Measurements from ENCODE around the gene TTC22. TPM values are rescaled to one million over a fixed set of nuclear protein-coding genes. Genes with fewer than 3 reads are reported as not detected.
A peak's percentile ranks its signal among the peaks of the same experiment; 100 is the strongest.

Gene TTC22
- total and polyA plus RNA-seq, 2 of the 4 experiments (the other 2 are of a cell fraction), result not detected

DNA sequence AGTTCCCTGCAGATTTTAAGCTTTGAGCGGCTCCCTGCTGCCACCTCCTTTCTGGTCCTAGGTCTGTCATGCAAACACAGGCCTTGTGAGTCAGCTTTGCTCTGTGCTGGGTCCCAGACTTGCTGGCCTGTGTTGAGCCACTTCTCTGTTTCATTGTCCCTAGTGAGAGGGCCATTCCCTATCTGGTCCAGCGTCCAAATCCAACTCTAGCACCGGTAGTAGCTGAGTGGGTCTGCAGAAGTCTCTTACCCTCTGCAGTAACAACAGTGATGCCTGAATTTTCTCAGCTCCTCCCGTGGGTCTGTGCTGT is 5.8 kb downstream of the TTC22 start:
- dilution Hi-C loops (cut with HindIII; ENCODE audit: low sequenced_read_pairs, unreplicated experiment), result no loop called here

More for the DNA sequence above, 5.8 kb downstream of the TTC22 start:
- no peak overlapping the region for H3K27ac ChIP-seq (ENCODE audit: insufficient read depth, low read length)
- H3K18ac ChIP-seq (ENCODE audit: low read depth, low read length), result no peak overlapping the region
- H2AK9ac ChIP-seq (replicated peaks; ENCODE audit: low read depth, low read length, poor library complexity), result no peak overlapping the region
- H3K4ac ChIP-seq (ENCODE audit: low read depth, low read length), result no peak overlapping the region
- H2BK15ac ChIP-seq (ENCODE audit: low read depth, low read length), result no peak overlapping the region
- H4K8ac ChIP-seq (ENCODE audit: low read depth in 2 of 2, low read length in 2 of 2), result no peak overlapping the region
- BruUV-seq (replicated peaks), result no TSS peak
- 0 out of 2 replicates have a peak, but pooled peaks cover 2% of the 10 kb centered on the region for H3K9me1 ChIP-seq (ENCODE audit: insufficient read depth, low read length)
- H3K4me3 ChIP-seq (ENCODE audit: insufficient read depth, low read depth, low read length), result no peak overlapping the region
- WGBS, 2 experiments (ENCODE audit: extremely low coverage in 2 of 2, insufficient read length in 1 of 2), result no CpG with 5 or more reads among the region's 4 CpGs
- peaks cover 3% of the 10 kb centered on the region for H3K9me3 ChIP-seq (ENCODE audit: control insufficient read depth, insufficient read depth, low read length)
- CTCF ChIA-PET, result no interaction called here
- H3K27me3 ChIP-seq (ENCODE audit: control insufficient read depth, insufficient read depth, low read length), result peaks cover 43% of the 10 kb centered on the region
- no peak overlapping the region for H2AK5ac ChIP-seq (ENCODE audit: low read depth, low read length)
- no peak overlapping the region for H2BK20ac ChIP-seq (ENCODE audit: low read depth, low read length)
- H4K5ac ChIP-seq (ENCODE audit: low read depth, low read length), result no peak overlapping the region
- H3K36me3 ChIP-seq (ENCODE audit: control insufficient read depth, insufficient read depth, low read length), result no peaks in the 10 kb centered on the region
- no peak for TF ChIP-seq RCOR1 (IDR thresholded peaks at IDR 0.05; ENCODE audit: insufficient replicate concordance, low read length)
- TF ChIP-seq MAZ (IDR thresholded peaks at IDR 0.05; ENCODE audit: borderline replicate concordance, low read depth, low read length), result no peak
- TF ChIP-seq CHD1 (IDR thresholded peaks at IDR 0.05; ENCODE audit: low read depth, low read length), result no peak
- no peak for TF ChIP-seq MXI1 (IDR thresholded peaks at IDR 0.05; ENCODE audit: borderline replicate concordance, low read depth, low read length)
- TF ChIP-seq, protein P1, sequence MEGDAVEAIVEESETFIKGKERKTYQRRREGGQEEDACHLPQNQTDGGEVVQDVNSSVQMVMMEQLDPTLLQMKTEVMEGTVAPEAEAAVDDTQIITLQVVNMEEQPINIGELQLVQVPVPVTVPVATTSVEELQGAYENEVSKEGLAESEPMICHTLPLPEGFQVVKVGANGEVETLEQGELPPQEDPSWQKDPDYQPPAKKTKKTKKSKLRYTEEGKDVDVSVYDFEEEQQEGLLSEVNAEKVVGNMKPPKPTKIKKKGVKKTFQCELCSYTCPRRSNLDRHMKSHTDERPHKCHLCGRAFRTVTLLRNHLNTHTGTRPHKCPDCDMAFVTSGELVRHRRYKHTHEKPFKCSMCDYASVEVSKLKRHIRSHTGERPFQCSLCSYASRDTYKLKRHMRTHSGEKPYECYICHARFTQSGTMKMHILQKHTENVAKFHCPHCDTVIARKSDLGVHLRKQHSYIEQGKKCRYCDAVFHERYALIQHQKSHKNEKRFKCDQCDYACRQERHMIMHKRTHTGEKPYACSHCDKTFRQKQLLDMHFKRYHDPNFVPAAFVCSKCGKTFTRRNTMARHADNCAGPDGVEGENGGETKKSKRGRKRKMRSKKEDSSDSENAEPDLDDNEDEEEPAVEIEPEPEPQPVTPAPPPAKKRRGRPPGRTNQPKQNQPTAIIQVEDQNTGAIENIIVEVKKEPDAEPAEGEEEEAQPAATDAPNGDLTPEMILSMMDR (conservative IDR thresholded peaks at IDR 0.05; ENCODE audit: low read depth, low read length), result no peak
- TF ChIP-seq RAD21 (IDR thresholded peaks at IDR 0.05; ENCODE audit: low read length), result no peak
- TF ChIP-seq SMC3 (IDR thresholded peaks at IDR 0.05; ENCODE audit: low read depth, low read length), result no peak
- H2BK5ac ChIP-seq (ENCODE audit: low read depth, low read length, poor library complexity, severe bottlenecking), result no peak overlapping the region
- no peak overlapping the region for H3K4me2 ChIP-seq (ENCODE audit: low read depth, low read length)
- POLR2A ChIA-PET (ENCODE audit: unreplicated experiment), result no interaction called here
- no peak overlapping the region for H2AFZ ChIP-seq (replicated peaks; ENCODE audit: low read length, poor library complexity)
- peak; percentile 57; the same call in 1 of the 2 replicates for ATAC-seq (ENCODE audit: low read depth)
- H2BK120ac ChIP-seq (ENCODE audit: low read depth, low read length), result no peak overlapping the region
- intact Hi-C loops (cut with micrococcal nuclease), result no loop called here
- in situ Hi-C loops (cut with MboI; ENCODE audit: low sequenced_read_pairs), result loop anchor here (25.0 kb wide), 1 partner anchor 933 kb away; no protein-coding TSS in a partner anchor
- no peak overlapping the region for H3K56ac ChIP-seq (ENCODE audit: extremely low read depth, insufficient read depth, low read length)
- no peak overlapping the region for H3K9ac ChIP-seq (ENCODE audit: low read depth, low read length)
- H3K23ac ChIP-seq (ENCODE audit: low read depth, low read length), result no peak overlapping the region
- no peaks in the 10 kb centered on the region for H3K79me1 ChIP-seq (ENCODE audit: low read depth in 1 of 2, low read length in 2 of 2)
- no peaks in the 10 kb centered on the region for H4K20me1 ChIP-seq (ENCODE audit: insufficient read depth, low read length)
- no peak overlapping the region for H3K14ac ChIP-seq (replicated peaks; ENCODE audit: low read depth, low read length)
- no peak overlapping the region for H4K91ac ChIP-seq (ENCODE audit: insufficient read depth, low read depth, low read length)
- H3K4me1 ChIP-seq (ENCODE audit: control insufficient read depth, insufficient read depth, low read length), result no peaks in the 10 kb centered on the region
- no peak for DNase-seq

Measured in IMR-90 (cell line).